ENCODE measurements around the gene CLDN14. TPM values are rescaled to one million over a fixed set of nuclear protein-coding genes. Genes with fewer than 3 reads are reported as not detected.

Gene CLDN14
- total and polyA plus RNA-seq, 2 experiments from 2014 or later, result not detected

- no peak for TF ChIP-seq CTCF (IDR thresholded peaks at IDR 0.05; ENCODE audit: low read depth, low read length)
- Histone ChIP-seq H3K27ac (no peak overlapping the region), H3K4me3 (no peak overlapping the region), H3K36me3 (no peaks in the 10 kb centered on the region), H3K4me1 (ENCODE audit: low read depth) (no peaks in the 10 kb centered on the region), H3K9me3 (ENCODE audit: low read depth) (no peaks in the 10 kb centered on the region), H3K27me3 (no peaks in the 10 kb centered on the region)
- peak in 1 of 2 donors; percentile 32 for DNase-seq (ENCODE audit: low read depth in 1 of 2, low spot score in 1 of 2)
Observed at GRCh38 chr21:36450511-36450910, 29.4 kb downstream of the CLDN14 start.

GRCh38 chr21:36446301-36446700 is 33.6 kb downstream of the CLDN14 start:
- Histone ChIP-seq H3K36me3 (no peaks in the 10 kb centered on the region), H3K9me3 (ENCODE audit: low read depth) (no peaks in the 10 kb centered on the region), H3K4me1 (ENCODE audit: low read depth) (no peaks in the 10 kb centered on the region), H3K4me3 (no peak overlapping the region), H3K27ac (no peak overlapping the region), H3K27me3 (no peaks in the 10 kb centered on the region)
- no peak for TF ChIP-seq CTCF (IDR thresholded peaks at IDR 0.05; ENCODE audit: low read depth, low read length)
- DNase-seq (ENCODE audit: low read depth in 1 of 2, low spot score in 1 of 2), result peak in 1 of 2 donors; percentile 55

- Histone ChIP-seq H3K36me3 (no peaks in the 10 kb centered on the region), H3K27me3 (no peaks in the 10 kb centered on the region), H3K4me3 (no peak overlapping the region), H3K9me3 (ENCODE audit: low read depth) (no peaks in the 10 kb centered on the region), H3K27ac (no peak overlapping the region), H3K4me1 (ENCODE audit: low read depth) (no peaks in the 10 kb centered on the region)
- no peak for TF ChIP-seq CTCF (IDR thresholded peaks at IDR 0.05; ENCODE audit: low read depth, low read length)
- no peak for DNase-seq (ENCODE audit: low read depth in 1 of 2, low spot score in 1 of 2)
Observed at GRCh38 chr21:36441715-36442114, 38.2 kb downstream of the CLDN14 start.

GRCh38 chr21:36437745-36438128 is 42.2 kb downstream of the CLDN14 start:
- Histone ChIP-seq H3K27ac (no peak overlapping the region), H3K9me3 (ENCODE audit: low read depth) (no peaks in the 10 kb centered on the region), H3K4me1 (ENCODE audit: low read depth) (peaks cover 6% of the 10 kb centered on the region), H3K4me3 (no peak overlapping the region), H3K36me3 (no peaks in the 10 kb centered on the region), H3K27me3 (no peaks in the 10 kb centered on the region)
- no peak for TF ChIP-seq CTCF (IDR thresholded peaks at IDR 0.05; ENCODE audit: low read depth, low read length)
- DNase-seq (ENCODE audit: low read depth in 1 of 2, low spot score in 1 of 2), result peak in 1 of 2 donors; percentile 82

- H3K27me3 ChIP-seq, result no peaks in the 10 kb centered on the region
- no peaks in the 10 kb centered on the region for H3K36me3 ChIP-seq
- H3K4me1 ChIP-seq (ENCODE audit: low read depth), result peaks cover 6% of the 10 kb centered on the region
- TF ChIP-seq CTCF (IDR thresholded peaks at IDR 0.05; ENCODE audit: low read depth, low read length), result no peak
- no peaks in the 10 kb centered on the region for H3K9me3 ChIP-seq (ENCODE audit: low read depth)
- no peak overlapping the region for H3K27ac ChIP-seq
- H3K4me3 ChIP-seq, result no peak overlapping the region
- no peak for DNase-seq (ENCODE audit: low read depth in 1 of 2, low spot score in 1 of 2)
Observed at GRCh38 chr21:36436829-36437744, 42.8 kb downstream of the CLDN14 start.

Data from cardiac muscle cell (in vitro differentiated cells and primary cell).